GM12864 (cell line): ENCODE data around the gene TTC33.

ENCODE experiments used
- DNase-seq: peaks from one replicate; pipeline ENCODE4 v3.0.0-alpha.2; 2011; ENCODE audit warnings: low read depth
- H3K4me3 ChIP-seq: 2 replicates; pipeline ENCODE4 v1.5.1; 2011; ENCODE audit warnings: mild to moderate bottlenecking, low read depth, low read length, control low read depth
- CTCF ChIP-seq: IDR thresholded peaks from 2 replicates; pipeline ENCODE4 v1.5.1; 2011; ENCODE audit warnings: low read depth, mild to moderate bottlenecking, moderate library complexity, low read length, control low read depth, inconsistent platforms; ENCODE audit errors: missing control alignments

Gene TTC33

GRCh38 chr5:40776658-40776977, 20.9 kb upstream of the TTC33 start:
- H3K4me3 ChIP-seq = no peak overlapping the region
- TF ChIP-seq CTCF = no peak
- no peak for DNase-seq

- no peak overlapping the region for H3K4me3 ChIP-seq
- no peak for TF ChIP-seq CTCF
- DNase-seq = no peak
Observed at GRCh38 chr5:40775846-40776657, 20.3 kb upstream of the TTC33 start.

GRCh38 chr5:40775085-40775845, 19.5 kb upstream of the TTC33 start:
- TF ChIP-seq CTCF = no peak
- no peak for DNase-seq
- no peak overlapping the region for H3K4me3 ChIP-seq

- H3K4me3 ChIP-seq = no peak overlapping the region
- TF ChIP-seq CTCF = no peak
- DNase-seq = no peak
Observed at GRCh38 chr5:40774623-40775022, 18.9 kb upstream of the TTC33 start.

GRCh38 chr5:40770764-40771163, 15.0 kb upstream of the TTC33 start:
- no peak for DNase-seq
- H3K4me3 ChIP-seq = no peak overlapping the region
- no peak for TF ChIP-seq CTCF

- TF ChIP-seq CTCF = no peak
- no peak for DNase-seq
- H3K4me3 ChIP-seq = no peak overlapping the region
Observed at GRCh38 chr5:40762705-40763104, 6.9 kb upstream of the TTC33 start.
